Loucy (cell line): ENCODE data around the gene POLR3B.

Experiments
- H2AFZ ChIP-seq: fragments of 200-600 bp; sonication (generic); 2 replicates; pipeline ENCODE4 v1.6.0; 2016; ENCODE audit warnings: antibody characterized with exemption, mild to moderate bottlenecking, low read length, moderate library complexity
- H3F3A ChIP-seq: fragments of 200-600 bp; 2 replicates; pipeline ENCODE4 v1.6.0; 2016; ENCODE audit warnings: antibody characterized with exemption, low read depth, mild to moderate bottlenecking
- H3K27me3 ChIP-seq: fragments of 200-600 bp; sonication (generic); 2 replicates; pipeline ENCODE4 v1.6.1; 2014; ENCODE audit warnings: low read length, mild to moderate bottlenecking; ENCODE audit not compliant: insufficient read depth, poor library complexity, severe bottlenecking
- H3K36me3 ChIP-seq: fragments of 200-600 bp; sonication (generic); 2 replicates; pipeline ENCODE4 v1.6.1; 2016; ENCODE audit warnings: low read length; ENCODE audit not compliant: insufficient read depth
- H3K4me1 ChIP-seq: fragments of 200-600 bp; sonication (generic); 2 replicates; pipeline ENCODE4 v1.5.1; 2014; ENCODE audit warnings: low read length, mild to moderate bottlenecking; ENCODE audit not compliant: insufficient read depth, poor library complexity, severe bottlenecking
- H3K4me2 ChIP-seq: fragments of 200-600 bp; sonication (generic); 2 replicates; pipeline ENCODE4 v1.6.0; 2014; ENCODE audit warnings: antibody characterized with exemption, low read length, low read depth, mild to moderate bottlenecking; ENCODE audit not compliant: poor library complexity, severe bottlenecking
- H3K4me3 ChIP-seq: fragments of 200-600 bp; sonication (generic); 2 replicates; pipeline ENCODE4 v1.5.1; 2014; ENCODE audit warnings: low read length, mild to moderate bottlenecking, mixed read lengths; ENCODE audit not compliant: poor library complexity, severe bottlenecking
- H3K79me2 ChIP-seq: fragments of 200-600 bp; sonication (generic); 2 replicates; pipeline ENCODE4 v1.6.1; 2014; ENCODE audit warnings: low read length; ENCODE audit not compliant: insufficient read depth
- H3K9ac ChIP-seq: fragments of 200-600 bp; sonication (generic); 2 replicates; pipeline ENCODE4 v1.6.0; 2014; ENCODE audit warnings: mild to moderate bottlenecking, low read depth, low read length, moderate library complexity; ENCODE audit not compliant: poor library complexity, severe bottlenecking
- H3K9me2 ChIP-seq: fragments of 200-600 bp; sonication (generic); replicated peaks from 2 replicates; pipeline ENCODE4 v1.6.1; 2016; ENCODE audit warnings: low read depth, low read length, mixed read lengths
- H3K9me3 ChIP-seq: fragments of 200-600 bp; sonication (generic); 2 replicates; pipeline ENCODE4 v1.6.1; 2014; ENCODE audit warnings: mild to moderate bottlenecking, antibody characterized with exemption, low read length, low read depth; ENCODE audit not compliant: insufficient read depth
- H4K20me1 ChIP-seq: fragments of 200-600 bp; sonication (generic); 2 replicates; pipeline ENCODE4 v1.6.0; 2014; ENCODE audit warnings: antibody characterized with exemption, low read length, mild to moderate bottlenecking; ENCODE audit not compliant: insufficient read depth, poor library complexity, severe bottlenecking
- CTCF ChIP-seq: fragments of 200-600 bp; sonication (generic); conservative IDR thresholded peaks from 2 replicates; pipeline ENCODE4 v1.5.1; 2014; ENCODE audit warnings: mild to moderate bottlenecking, antibody characterized with exemption, low read length
- EZH2phosphoT487 ChIP-seq: fragments of 200-600 bp; IDR thresholded peaks from 2 replicates; pipeline ENCODE4 v1.6.1; 2018; ENCODE audit warnings: antibody characterized with exemption, mild to moderate bottlenecking, moderate library complexity, borderline replicate concordance

POLR3B gene

DNA sequence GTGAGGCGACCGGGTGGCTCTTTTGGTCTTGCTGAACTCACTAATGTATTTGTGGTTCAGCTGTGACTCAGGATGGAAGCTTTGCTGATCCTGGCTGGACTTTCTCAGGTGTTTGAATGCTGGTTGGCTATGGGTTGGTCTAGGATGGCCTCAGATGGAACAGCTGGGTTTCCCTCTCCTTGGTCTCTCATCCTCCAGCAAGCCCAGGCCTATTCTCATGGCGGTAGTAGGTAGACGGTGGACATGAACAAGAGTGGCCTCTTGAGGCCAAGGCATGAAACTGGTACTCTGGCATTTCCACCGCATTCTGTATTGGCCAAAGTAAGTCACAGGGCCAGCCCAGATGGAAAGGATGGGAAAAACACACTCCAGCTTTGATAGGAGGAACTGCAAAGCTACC lies 11.8 kb upstream of the POLR3B start:
- no peak overlapping the region for H2AFZ ChIP-seq
- no peaks in the 10 kb centered on the region for H3K9me3 ChIP-seq
- no peaks in the 10 kb centered on the region for H3K79me2 ChIP-seq
- H3F3A ChIP-seq: no peaks in the 10 kb centered on the region
- no peaks in the 10 kb centered on the region for H4K20me1 ChIP-seq
- no peaks in the 10 kb centered on the region for H3K4me1 ChIP-seq
- no peaks in the 10 kb centered on the region for H3K9me2 ChIP-seq
- H3K4me2 ChIP-seq: no peak overlapping the region
- H3K36me3 ChIP-seq: no peaks in the 10 kb centered on the region
- H3K9ac ChIP-seq: no peak overlapping the region
- H3K4me3 ChIP-seq: no peak overlapping the region
- TF ChIP-seq EZH2phosphoT487 (no peak), CTCF (peak; percentile 69)
- H3K27me3 ChIP-seq: no peaks in the 10 kb centered on the region

GRCh38 chr12:106348411-106348810 lies 9.1 kb upstream of the POLR3B start:
- H4K20me1 ChIP-seq: no peaks in the 10 kb centered on the region
- no peaks in the 10 kb centered on the region for H3K79me2 ChIP-seq
- H3K27me3 ChIP-seq: no peaks in the 10 kb centered on the region
- H3K4me1 ChIP-seq: no peaks in the 10 kb centered on the region
- TF ChIP-seq EZH2phosphoT487 (no peak), CTCF (no peak)
- no peaks in the 10 kb centered on the region for H3F3A ChIP-seq
- H3K9ac ChIP-seq: no peak overlapping the region
- H2AFZ ChIP-seq: no peak overlapping the region
- H3K4me2 ChIP-seq: no peak overlapping the region
- no peaks in the 10 kb centered on the region for H3K36me3 ChIP-seq
- H3K4me3 ChIP-seq: no peak overlapping the region
- no peaks in the 10 kb centered on the region for H3K9me2 ChIP-seq
- H3K9me3 ChIP-seq: no peaks in the 10 kb centered on the region

DNA sequence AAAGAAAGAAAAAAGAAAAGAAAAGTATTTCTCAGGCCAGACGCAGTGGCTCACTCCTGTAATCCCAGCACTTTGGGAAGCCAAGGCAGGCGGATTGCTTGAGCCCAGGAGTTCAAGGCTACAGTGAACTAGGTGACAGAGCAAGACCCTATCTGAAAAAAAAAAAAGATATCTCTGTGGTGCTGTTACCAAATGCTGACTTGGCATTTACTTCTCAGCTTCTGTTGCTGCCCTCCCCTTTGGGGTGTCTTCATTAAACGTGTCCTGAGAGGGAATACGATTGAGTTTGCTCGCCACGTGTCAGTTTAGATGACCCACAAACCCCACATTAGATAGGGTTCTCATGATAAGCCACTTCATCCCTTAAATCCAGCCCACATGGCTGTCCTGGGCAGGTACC lies 4.4 kb upstream of the POLR3B start:
- H3K9ac ChIP-seq: no peak overlapping the region
- H3K27me3 ChIP-seq: no peaks in the 10 kb centered on the region
- no peak overlapping the region for H3K4me3 ChIP-seq
- H3K4me2 ChIP-seq: no peak overlapping the region
- peaks cover 4% of the 10 kb centered on the region for H3K4me1 ChIP-seq
- no peak overlapping the region for H2AFZ ChIP-seq
- H3K9me2 ChIP-seq: no peaks in the 10 kb centered on the region
- H3K9me3 ChIP-seq: no peaks in the 10 kb centered on the region
- peaks cover 2% of the 10 kb centered on the region for H3K79me2 ChIP-seq
- no peaks in the 10 kb centered on the region for H3F3A ChIP-seq
- no peaks in the 10 kb centered on the region for H4K20me1 ChIP-seq
- H3K36me3 ChIP-seq: no peaks in the 10 kb centered on the region
- TF ChIP-seq CTCF: no peak
- no peak for TF ChIP-seq EZH2phosphoT487
